Endothelial cell of umbilical vein (primary cell): ENCODE data around the gene PRG2. TPM values are rescaled to one million over a fixed set of nuclear protein-coding genes. Genes with fewer than 3 reads are reported as not detected.

ENCODE experiments used
- BruUV-seq: library from RNA; stranded (reverse); fragments of 400-500 nt; replicated peaks from 2 replicates; lab custom pipeline; 2021; lab: Mats Ljungman, UMichigan
- CTCF ChIA-PET: fragments of 300-600, 350-600 bp; sonication (Branson Sonifier 250); formaldehyde crosslinking; loops from one replicate; lab custom pipeline; 2021; ENCODE audit warnings: antibody characterized with exemption, inconsistent platforms; lab: Charles Lee
- POLR2A ChIA-PET: fragments of 300-600, 350-600 bp; sonication (Branson Sonifier 250); formaldehyde crosslinking; loops from one replicate; lab custom pipeline; 2021; ENCODE audit warnings: antibody characterized with exemption, inconsistent platforms; lab: Charles Lee
- DNase-seq: peaks from one replicate; pipeline ENCODE4 v3.0.0-alpha.2; 2011; ENCODE audit warnings: low read depth, low spot score
- FAIRE-seq: peaks from 2 replicates; lab custom pipeline; 2011; peaks lifted over from hg19 to GRCh38; lab: Jason Lieb, UNC
- H2AFZ ChIP-seq: 2 replicates; pipeline ENCODE4 v1.6.0; 2012; ENCODE audit warnings: low read depth, low read length, control low read depth, inconsistent platforms
- H3K27ac ChIP-seq: 2 replicates; pipeline ENCODE4 v1.5.1; 2011; ENCODE audit warnings: low read depth, mild to moderate bottlenecking, control low read depth, low read length, moderate library complexity; ENCODE audit not compliant: insufficient read depth
- H3K27me3 ChIP-seq, 2 experiments: 2 replicates each; pipeline versions ENCODE4 v1.6.0 to v1.6.1; 2011; ENCODE audit warnings: low read length in 2 of 2, mixed read lengths in 1 of 2; ENCODE audit not compliant: control insufficient read depth in 2 of 2, insufficient read depth in 2 of 2
- H3K36me3 ChIP-seq, 2 experiments: 2 replicates in 1 of 2; 3 replicates in 1 of 2; pipeline ENCODE4 v1.5.1; 2011; ENCODE audit warnings: low read length in 2 of 2, mild to moderate bottlenecking in 1 of 2, moderate library complexity in 1 of 2; ENCODE audit not compliant: control insufficient read depth in 2 of 2, insufficient read depth in 2 of 2; ENCODE audit errors: extremely low read depth in 1 of 2
- H3K4me1 ChIP-seq: 3 replicates; pipeline ENCODE4 v1.5.1; 2011; ENCODE audit warnings: mild to moderate bottlenecking, low read length; ENCODE audit not compliant: control insufficient read depth, insufficient read depth; ENCODE audit errors: extremely low read depth
- H3K4me2 ChIP-seq: 2 replicates; pipeline ENCODE4 v1.6.1; 2011; ENCODE audit warnings: low read length, control low read depth, mixed read lengths; ENCODE audit not compliant: insufficient read depth
- H3K4me3 ChIP-seq, 3 experiments: fragments of 200-600 bp in 1 of 3; sonication (generic), shearing (Covaris generic) in 1 of 3; replicated peaks in 1 of 3; 2 replicates each; pipeline ENCODE4 v1.5.1; 2011 to 2016; ENCODE audit warnings: control low read depth in 3 of 3, low read length in 3 of 3, mild to moderate bottlenecking in 2 of 3, inconsistent platforms in 1 of 3, low read depth in 1 of 3, moderate library complexity in 1 of 3; ENCODE audit not compliant: insufficient read depth in 1 of 3
- H3K79me2 ChIP-seq: 2 replicates; pipeline ENCODE4 v1.6.0; 2012; ENCODE audit warnings: low read length, inconsistent platforms; ENCODE audit not compliant: control insufficient read depth, insufficient read depth
- H3K9ac ChIP-seq: replicated peaks from 2 replicates; pipeline ENCODE3; 2011; ENCODE audit warnings: low read length, control low read depth; ENCODE audit not compliant: insufficient read depth; ENCODE audit errors: extremely low read depth
- H3K9me1 ChIP-seq: replicated peaks from 3 replicates; pipeline ENCODE4 v1.6.0; 2011; ENCODE audit warnings: mild to moderate bottlenecking, low read length; ENCODE audit not compliant: control insufficient read depth, insufficient read depth; ENCODE audit errors: extremely low read depth
- H3K9me3 ChIP-seq: replicated peaks from 2 replicates; pipeline ENCODE4 v1.5.1; 2012; ENCODE audit warnings: low read length, inconsistent platforms; ENCODE audit not compliant: control insufficient read depth, insufficient read depth
- H4K20me1 ChIP-seq: replicated peaks from 2 replicates; pipeline ENCODE3; 2011; ENCODE audit warnings: mild to moderate bottlenecking, low read length; ENCODE audit not compliant: control insufficient read depth, insufficient read depth; ENCODE audit errors: extremely low read depth
- EZH2 ChIP-seq: IDR thresholded peaks from 2 replicates; pipeline ENCODE4 v1.6.1; 2012; ENCODE audit warnings: borderline replicate concordance, low read depth, mild to moderate bottlenecking, moderate library complexity, low read length, inconsistent platforms; ENCODE audit not compliant: severe bottlenecking
- FOS ChIP-seq: IDR thresholded peaks from 2 replicates; pipeline ENCODE4 v1.6.1; 2011; ENCODE audit warnings: mild to moderate bottlenecking, low read length, moderate library complexity, borderline replicate concordance; ENCODE audit not compliant: insufficient read depth
- GATA2 ChIP-seq: IDR thresholded peaks from 2 replicates; pipeline ENCODE4 v1.7.0; 2011; ENCODE audit warnings: low read depth, mild to moderate bottlenecking, moderate library complexity, mixed read lengths, low read length; ENCODE audit not compliant: insufficient read length, insufficient read depth
- JUN ChIP-seq: IDR thresholded peaks from 2 replicates; pipeline ENCODE4 v1.6.1; 2011; ENCODE audit warnings: borderline replicate concordance, low read depth; ENCODE audit not compliant: insufficient read length, insufficient read depth
- MYC ChIP-seq: IDR thresholded peaks from one replicate; pipeline ENCODE4 v1.6.1; 2011; ENCODE audit warnings: mild to moderate bottlenecking, low read depth, low read length
- POLR2A ChIP-seq: IDR thresholded peaks from 2 replicates; pipeline ENCODE4 v1.6.1; 2012; ENCODE audit warnings: low read depth, mild to moderate bottlenecking, control low read depth, low read length
- POLR2AphosphoS5 ChIP-seq: IDR thresholded peaks from 2 replicates; pipeline ENCODE4 v1.6.1; 2012; ENCODE audit warnings: low read depth, mild to moderate bottlenecking, control low read depth, low read length, moderate library complexity; ENCODE audit not compliant: insufficient read depth
- dilution Hi-C: fragments of 300-500 bp; cut with MboI; formaldehyde crosslinking; loops from one replicate; pipeline ENCODE4 v1.15.0; 2019; ENCODE audit warnings: low sequenced_read_pairs; ENCODE audit not compliant: extremely low pct_ligation_motif_present
- intact Hi-C: fragments of 100-400 bp; cut with micrococcal nuclease; formaldehyde crosslinking; loops from one replicate; pipeline ENCODE4 v1.10.0; 2022
- polyA plus RNA-seq, 4 experiments: library from polyadenylated mRNA; depleted of rRNA in 3 of 4; stranded (reverse) in 3 of 4; unstranded in 1 of 4; fragments of >200 nt; gene quantifications; 2 replicates each; pipeline versions ENCODE4 v1.2.1 to v1.2.3, GENCODE V29; 2011 to 2012; ENCODE audit warnings: missing spikeins in 1 of 4
- total RNA-seq: library from RNA; stranded (reverse); gene quantifications from 2 replicates; pipeline ENCODE4 v1.2.3, GENCODE V29; 2021
- TF ChIP-seq, protein P1 (sequence below), 2 donors: IDR thresholded peaks; 1 replicate in 1 of 2; 2 replicates in 1 of 2; pipeline ENCODE4 v1.5.1; 2011; ENCODE audit warnings: low read length in 2 of 2, mild to moderate bottlenecking in 2 of 2, moderate library complexity in 2 of 2, control low read depth in 1 of 2, inconsistent platforms in 1 of 2, low read depth in 1 of 2; ENCODE audit not compliant: insufficient read depth in 1 of 2; ENCODE audit errors: extremely low read depth in 1 of 2
- TF ChIP-seq, protein P2 (sequence below): IDR thresholded peaks from 2 replicates; pipeline ENCODE4 v1.6.1; 2011; ENCODE audit not compliant: insufficient read depth, insufficient read length

PRG2 gene
- total and polyA plus RNA-seq, 2 donors (not counting 3 experiments of a cell fraction or from before 2014, with no cell fraction given): 0.08 to 0.55 TPM

DNA sequence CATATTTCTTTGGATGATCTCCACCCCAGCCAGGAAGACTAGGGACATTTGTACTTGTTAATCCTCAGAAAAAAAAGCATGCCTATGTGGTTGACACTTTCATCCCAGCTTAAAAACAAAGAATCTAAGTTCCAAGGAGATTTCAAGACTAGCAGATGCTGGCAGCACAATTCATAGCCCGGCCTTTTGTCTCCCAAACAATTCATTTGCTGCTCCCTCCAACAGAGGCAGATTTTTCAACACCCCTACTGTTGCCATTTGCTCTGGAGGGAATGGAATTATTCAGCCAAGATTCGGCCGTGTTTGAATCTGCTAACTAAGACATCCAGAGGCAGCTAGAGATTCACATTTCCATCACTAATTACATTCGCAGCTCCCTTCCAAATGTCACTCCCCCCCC is 37.0 kb downstream of the PRG2 start:
- no TSS peak for BruUV-seq

More for the DNA sequence above, 37.0 kb downstream of the PRG2 start:
- H3K9me3 ChIP-seq: no peaks in the 10 kb centered on the region
- no peak overlapping the region for H3K9ac ChIP-seq
- ChIA-PET CTCF (interaction anchor here (0.6 to 2.0 kb wide), 3 partner anchors 10 to 104 kb away, joined by 3 to 12 read pairs (median 4); no protein-coding TSS in a partner anchor), POLR2A (no interaction called here)
- H4K20me1 ChIP-seq: no peaks in the 10 kb centered on the region
- H3K27me3 ChIP-seq: peaks cover 0 to 3% of the 10 kb centered on the region in 2 experiments
- no peak overlapping the region for H3K4me3 ChIP-seq
- FAIRE-seq (no peak), DNase-seq (no peak)
- no peak overlapping the region for H3K4me2 ChIP-seq
- no peak overlapping the region for H3K27ac ChIP-seq
- H3K9me1 ChIP-seq: no peaks in the 10 kb centered on the region
- H3K36me3 ChIP-seq: no peaks in the 10 kb centered on the region
- intact Hi-C loops (no loop called here), dilution Hi-C loops (no loop called here)
- no peak for TF ChIP-seq FOS
- no peak for TF ChIP-seq POLR2AphosphoS5
- TF ChIP-seq, protein P1, sequence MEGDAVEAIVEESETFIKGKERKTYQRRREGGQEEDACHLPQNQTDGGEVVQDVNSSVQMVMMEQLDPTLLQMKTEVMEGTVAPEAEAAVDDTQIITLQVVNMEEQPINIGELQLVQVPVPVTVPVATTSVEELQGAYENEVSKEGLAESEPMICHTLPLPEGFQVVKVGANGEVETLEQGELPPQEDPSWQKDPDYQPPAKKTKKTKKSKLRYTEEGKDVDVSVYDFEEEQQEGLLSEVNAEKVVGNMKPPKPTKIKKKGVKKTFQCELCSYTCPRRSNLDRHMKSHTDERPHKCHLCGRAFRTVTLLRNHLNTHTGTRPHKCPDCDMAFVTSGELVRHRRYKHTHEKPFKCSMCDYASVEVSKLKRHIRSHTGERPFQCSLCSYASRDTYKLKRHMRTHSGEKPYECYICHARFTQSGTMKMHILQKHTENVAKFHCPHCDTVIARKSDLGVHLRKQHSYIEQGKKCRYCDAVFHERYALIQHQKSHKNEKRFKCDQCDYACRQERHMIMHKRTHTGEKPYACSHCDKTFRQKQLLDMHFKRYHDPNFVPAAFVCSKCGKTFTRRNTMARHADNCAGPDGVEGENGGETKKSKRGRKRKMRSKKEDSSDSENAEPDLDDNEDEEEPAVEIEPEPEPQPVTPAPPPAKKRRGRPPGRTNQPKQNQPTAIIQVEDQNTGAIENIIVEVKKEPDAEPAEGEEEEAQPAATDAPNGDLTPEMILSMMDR (IDR thresholded peaks at IDR 0.05; ENCODE audit: extremely low read depth in 1 of 2, insufficient read depth in 1 of 2, low read depth in 1 of 2, low read length in 2 of 2): no peak
- no peak for TF ChIP-seq MYC
- no peak for TF ChIP-seq JUN
- TF ChIP-seq EZH2: no peak
- TF ChIP-seq POLR2A: no peak
- TF ChIP-seq, protein P2, sequence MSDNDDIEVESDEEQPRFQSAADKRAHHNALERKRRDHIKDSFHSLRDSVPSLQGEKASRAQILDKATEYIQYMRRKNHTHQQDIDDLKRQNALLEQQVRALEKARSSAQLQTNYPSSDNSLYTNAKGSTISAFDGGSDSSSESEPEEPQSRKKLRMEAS: no peak
- TF ChIP-seq GATA2: no peak
- no peaks in the 10 kb centered on the region for H3K79me2 ChIP-seq
- no peak overlapping the region for H2AFZ ChIP-seq
- no peaks in the 10 kb centered on the region for H3K4me1 ChIP-seq
